GM10847 (cell line): Measurements from ENCODE around the gene POC1A.

ENCODE experiments used
- POLR2A ChIP-seq: IDR thresholded peaks from 2 replicates; pipeline ENCODE4 v1.6.1; 2011; ENCODE audit not compliant: insufficient read length; ENCODE audit errors: extremely low read depth

Gene POC1A

GRCh38 chr3:52128118-52128683, 26.0 kb downstream of the POC1A start:
- no peak for TF ChIP-seq POLR2A

- TF ChIP-seq POLR2A = no peak
These were observed 27.7 kb downstream of the POC1A start for GRCh38 chr3:52126500-52126899.

GRCh38 chr3:52126036-52126435, 28.2 kb downstream of the POC1A start:
- no peak for TF ChIP-seq POLR2A

- TF ChIP-seq POLR2A = no peak
These were observed 29.5 kb downstream of the POC1A start for GRCh38 chr3:52124766-52125165.

- TF ChIP-seq POLR2A = no peak
These were observed 30.1 kb downstream of the POC1A start for GRCh38 chr3:52124126-52124525.

- no peak for TF ChIP-seq POLR2A
These were observed 31.0 kb downstream of the POC1A start for GRCh38 chr3:52123106-52123725.

- no peak for TF ChIP-seq POLR2A
These were observed 31.7 kb downstream of the POC1A start for GRCh38 chr3:52122491-52122890.

GRCh38 chr3:52121813-52122212, 32.4 kb downstream of the POC1A start:
- TF ChIP-seq POLR2A = no peak

- no peak for TF ChIP-seq POLR2A
These were observed 32.8 kb downstream of the POC1A start for GRCh38 chr3:52121464-52121805.

- TF ChIP-seq POLR2A = no peak
These were observed 33.4 kb downstream of the POC1A start for GRCh38 chr3:52120556-52121463.

- no peak for TF ChIP-seq POLR2A
These were observed 34.4 kb downstream of the POC1A start for GRCh38 chr3:52119826-52120225.

- no peak for TF ChIP-seq POLR2A
These were observed 35.1 kb downstream of the POC1A start for GRCh38 chr3:52119099-52119498.

- no peak for TF ChIP-seq POLR2A
These were observed 35.9 kb downstream of the POC1A start for GRCh38 chr3:52118156-52118875.

- TF ChIP-seq POLR2A = no peak
These were observed 36.7 kb downstream of the POC1A start for GRCh38 chr3:52117537-52117936.

GRCh38 chr3:52112056-52112455, 42.2 kb downstream of the POC1A start:
- TF ChIP-seq POLR2A = no peak

- no peak for TF ChIP-seq POLR2A
These were observed 43.7 kb downstream of the POC1A start for GRCh38 chr3:52110502-52110901.
